Stimulated activated CD8-positive, alpha-beta memory T cell treated with anti-CD3 and anti-CD28 coated beads, Interleukin-15, amount 100 ng/mL, for 24 hours (primary cell): Measurements from ENCODE around the gene GAB1.
"Not testable (repeated sequence)": the region's sequence is repeated elsewhere in the genome, so short reads cannot be mapped to it uniquely, and the experiment has no call there.

Source experiments
- DNase-seq: peaks from one replicate; pipeline ENCODE4 v3.0.0-alpha.2; 2020; ENCODE audit warnings: low read depth

The GAB1 gene

GRCh38 chr4:143338313-143338712, 1.6 kb downstream of the GAB1 start:
- DNase-seq = no peak

GRCh38 chr4:143339497-143339896, 2.8 kb downstream of the GAB1 start:
- no peak for DNase-seq

- DNase-seq = no peak
These were observed 4.6 kb downstream of the GAB1 start for GRCh38 chr4:143341186-143341755.

- DNase-seq = no peak
These were observed 6.7 kb downstream of the GAB1 start for GRCh38 chr4:143343276-143343831.

- DNase-seq = no peak
These were observed 7.4 kb downstream of the GAB1 start for GRCh38 chr4:143344041-143344440.

- DNase-seq = no peak
These were observed 8.1 kb downstream of the GAB1 start for GRCh38 chr4:143344774-143345173.

GRCh38 chr4:143345356-143345755, 8.7 kb downstream of the GAB1 start:
- DNase-seq = no peak

GRCh38 chr4:143346206-143346605, 9.5 kb downstream of the GAB1 start:
- no peak for DNase-seq

- DNase-seq = no peak
These were observed 10.9 kb downstream of the GAB1 start for GRCh38 chr4:143347484-143348111.

- no peak for DNase-seq
These were observed 11.8 kb downstream of the GAB1 start for GRCh38 chr4:143348233-143349077.

GRCh38 chr4:143349858-143350527, 13.3 kb downstream of the GAB1 start:
- DNase-seq = not testable (repeated sequence)

- no peak for DNase-seq
These were observed 14.5 kb downstream of the GAB1 start for GRCh38 chr4:143351149-143351691.

- DNase-seq = no peak
These were observed 15.2 kb downstream of the GAB1 start for GRCh38 chr4:143351774-143352451.

- no peak for DNase-seq
These were observed 16.0 kb downstream of the GAB1 start for GRCh38 chr4:143352720-143353119.

GRCh38 chr4:143353797-143354196, 17.1 kb downstream of the GAB1 start:
- DNase-seq = no peak

- no peak for DNase-seq
These were observed 18.3 kb downstream of the GAB1 start for GRCh38 chr4:143354990-143355389.

GRCh38 chr4:143355540-143356217, 19.0 kb downstream of the GAB1 start:
- no peak for DNase-seq

GRCh38 chr4:143356493-143356892, 19.8 kb downstream of the GAB1 start:
- no peak for DNase-seq

- DNase-seq = no peak
These were observed 20.6 kb downstream of the GAB1 start for GRCh38 chr4:143357161-143357845.

GRCh38 chr4:143358419-143358818, 21.7 kb downstream of the GAB1 start:
- DNase-seq = no peak
